ENCODE results near the gene ZNRD2.

Gene ZNRD2

DNA sequence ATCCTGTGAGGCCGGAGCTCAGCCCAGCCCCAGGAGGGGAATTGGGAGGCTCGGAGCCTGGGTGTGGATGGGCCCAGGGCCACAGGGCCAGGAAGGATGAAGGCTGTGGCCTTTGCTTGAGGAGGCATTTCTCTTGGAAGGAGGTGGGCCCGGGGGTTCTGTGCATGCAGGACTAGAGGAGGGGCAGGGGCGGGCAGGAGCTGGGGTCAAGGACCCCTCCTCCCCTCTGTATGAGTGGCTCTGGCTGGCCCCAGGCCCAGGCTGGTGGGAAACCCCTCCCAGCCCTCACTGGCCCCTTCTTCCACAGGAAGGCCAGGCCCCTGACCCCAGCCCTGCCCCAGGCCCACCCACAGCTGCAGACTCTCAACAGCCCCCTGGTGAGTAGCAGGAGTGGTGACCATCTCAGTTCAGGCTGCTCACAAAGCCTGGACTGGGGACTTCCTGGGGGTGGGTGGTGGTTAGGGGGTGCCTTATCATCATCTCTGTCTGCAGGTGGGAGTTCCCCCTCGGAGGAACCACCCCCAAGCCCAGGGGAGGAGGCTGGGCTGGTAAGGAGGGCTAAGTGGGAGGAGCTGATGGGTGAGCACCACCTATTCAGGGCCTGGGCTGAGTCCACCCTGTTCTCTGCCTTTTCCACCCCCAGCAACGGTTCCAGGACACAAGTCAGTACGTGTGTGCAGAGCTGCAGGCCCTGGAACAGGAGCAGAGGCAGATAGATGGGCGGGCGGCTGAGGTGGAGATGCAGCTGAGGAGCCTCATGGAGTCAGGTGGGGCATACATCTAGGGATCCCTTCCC is 19.4 kb downstream of the ZNRD2 start:
- TF ChIP-seq, protein P1, sequence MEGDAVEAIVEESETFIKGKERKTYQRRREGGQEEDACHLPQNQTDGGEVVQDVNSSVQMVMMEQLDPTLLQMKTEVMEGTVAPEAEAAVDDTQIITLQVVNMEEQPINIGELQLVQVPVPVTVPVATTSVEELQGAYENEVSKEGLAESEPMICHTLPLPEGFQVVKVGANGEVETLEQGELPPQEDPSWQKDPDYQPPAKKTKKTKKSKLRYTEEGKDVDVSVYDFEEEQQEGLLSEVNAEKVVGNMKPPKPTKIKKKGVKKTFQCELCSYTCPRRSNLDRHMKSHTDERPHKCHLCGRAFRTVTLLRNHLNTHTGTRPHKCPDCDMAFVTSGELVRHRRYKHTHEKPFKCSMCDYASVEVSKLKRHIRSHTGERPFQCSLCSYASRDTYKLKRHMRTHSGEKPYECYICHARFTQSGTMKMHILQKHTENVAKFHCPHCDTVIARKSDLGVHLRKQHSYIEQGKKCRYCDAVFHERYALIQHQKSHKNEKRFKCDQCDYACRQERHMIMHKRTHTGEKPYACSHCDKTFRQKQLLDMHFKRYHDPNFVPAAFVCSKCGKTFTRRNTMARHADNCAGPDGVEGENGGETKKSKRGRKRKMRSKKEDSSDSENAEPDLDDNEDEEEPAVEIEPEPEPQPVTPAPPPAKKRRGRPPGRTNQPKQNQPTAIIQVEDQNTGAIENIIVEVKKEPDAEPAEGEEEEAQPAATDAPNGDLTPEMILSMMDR (IDR thresholded peaks at IDR 0.05; ENCODE audit: borderline replicate concordance, control extremely low read depth, extremely low read depth, insufficient read depth, missing control alignments), result no peak
- DNase-seq (ENCODE audit: low spot score), result peak; percentile 85
- in situ Hi-C loops (cut with MboI; ENCODE audit: low sequenced_read_pairs, unreplicated experiment), result no loop called here

DNA sequence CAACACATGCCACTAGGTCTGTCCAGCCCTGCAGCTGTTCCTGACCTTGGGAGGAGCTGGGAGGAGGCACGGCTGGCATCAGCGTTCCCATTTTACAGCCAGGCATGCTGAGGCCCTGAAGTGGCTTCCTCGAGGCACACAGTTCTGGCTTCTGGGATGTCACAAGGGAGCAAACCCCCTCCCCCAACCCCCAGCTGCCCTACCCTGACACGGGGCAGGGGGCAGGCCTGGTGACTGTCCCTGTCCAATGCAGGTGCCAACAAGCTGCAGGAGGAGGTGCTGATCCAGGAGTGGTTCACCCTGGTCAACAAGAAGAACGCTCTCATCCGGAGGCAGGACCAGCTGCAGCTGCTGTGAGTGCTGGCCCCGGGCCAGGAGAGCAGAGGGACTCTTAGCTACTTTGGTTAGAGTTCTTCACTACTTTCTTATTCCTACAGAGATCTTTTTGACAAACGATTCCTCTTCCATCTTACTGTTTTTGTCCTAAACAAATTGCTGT is 20.0 kb downstream of the ZNRD2 start:
- no peak for DNase-seq (ENCODE audit: low spot score)
- TF ChIP-seq, protein P1 (IDR thresholded peaks at IDR 0.05; ENCODE audit: borderline replicate concordance, control extremely low read depth, extremely low read depth, insufficient read depth, missing control alignments), result no peak

DNA sequence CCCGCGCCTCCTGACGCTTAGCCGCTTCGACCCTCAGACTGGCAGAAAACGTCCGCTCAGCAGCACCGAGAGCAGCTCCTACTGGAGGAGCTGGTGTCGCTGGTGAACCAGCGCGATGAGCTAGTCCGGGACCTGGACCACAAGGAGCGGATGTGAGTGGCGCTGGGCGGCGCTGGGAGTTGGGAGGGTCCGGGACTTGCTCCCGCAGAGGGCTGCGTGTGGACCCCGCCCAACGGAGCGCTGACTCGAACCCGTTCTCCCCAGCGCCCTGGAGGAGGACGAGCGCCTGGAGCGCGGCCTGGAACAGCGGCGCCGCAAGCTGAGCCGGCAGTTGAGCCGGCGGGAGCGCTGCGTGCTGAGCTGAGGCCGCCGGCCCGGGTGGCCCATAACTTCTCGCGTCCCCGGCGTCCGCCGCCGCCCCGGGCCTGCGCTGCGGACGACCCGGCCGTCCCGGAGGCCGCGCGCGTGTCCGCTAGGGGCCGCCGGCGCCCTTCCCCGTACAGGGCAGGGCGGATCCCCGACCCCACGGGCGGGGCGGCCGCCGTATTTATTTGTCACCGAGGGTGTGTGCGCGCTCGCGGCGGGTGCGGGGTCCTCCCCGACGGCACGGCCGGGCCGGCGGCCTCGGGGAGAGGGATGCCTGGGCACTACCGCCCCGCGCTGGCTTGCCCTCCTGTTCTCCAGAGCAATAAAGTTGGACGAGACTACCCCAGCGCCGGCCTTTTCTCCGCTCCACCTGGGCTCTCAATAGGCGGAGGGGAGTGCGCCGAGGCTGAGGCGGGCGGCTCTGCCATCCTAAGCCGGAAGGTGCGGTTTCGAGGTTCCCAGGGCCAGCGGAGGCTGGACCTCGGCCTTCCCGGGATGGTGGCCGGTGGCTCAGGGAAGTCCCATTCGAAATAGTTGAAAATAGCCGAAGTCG is 21.9 kb downstream of the ZNRD2 start:
- in situ Hi-C loops (cut with MboI; ENCODE audit: low sequenced_read_pairs, unreplicated experiment), result no loop called here
- TF ChIP-seq, protein P1 (IDR thresholded peaks at IDR 0.05; ENCODE audit: borderline replicate concordance, control extremely low read depth, extremely low read depth, insufficient read depth, missing control alignments), result no peak

More for the DNA sequence above, 20.0 kb downstream of the ZNRD2 start:
- in situ Hi-C loops (cut with MboI; ENCODE audit: low sequenced_read_pairs, unreplicated experiment), result no loop called here

DNA sequence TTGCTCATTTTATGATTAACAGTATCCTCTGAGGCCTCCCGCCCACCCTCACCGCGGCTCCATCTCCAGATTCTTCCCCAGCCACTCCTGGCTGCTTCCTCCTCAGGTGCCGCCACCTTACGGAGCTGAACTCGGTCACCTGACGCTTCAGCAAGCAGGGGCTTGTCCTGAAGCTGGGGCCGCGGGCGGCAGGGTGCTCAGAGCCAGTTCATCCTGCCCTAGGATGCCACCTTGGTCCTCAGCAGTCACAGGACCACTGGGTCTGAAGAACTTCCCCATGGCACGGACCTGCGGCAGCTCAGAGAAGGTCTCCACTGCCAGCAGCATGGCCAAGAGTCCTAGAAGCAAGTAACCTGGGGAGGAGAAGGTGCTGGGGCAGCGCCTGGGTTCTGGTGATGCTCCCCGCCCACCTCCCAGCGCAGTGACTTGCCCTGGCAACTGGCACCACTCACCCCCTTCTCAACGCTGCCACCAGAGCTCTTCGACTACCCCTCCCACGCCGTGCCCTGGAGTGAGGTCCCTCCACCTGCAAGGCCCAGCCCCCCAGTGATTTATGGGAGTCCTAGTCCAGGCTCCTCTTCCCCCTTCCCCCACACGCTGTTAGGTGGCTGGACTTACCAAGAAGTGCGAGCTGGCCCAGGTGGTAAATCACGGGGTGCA is 22.7 kb downstream of the ZNRD2 start:
- no peak for DNase-seq (ENCODE audit: low spot score)
- TF ChIP-seq, protein P1 (IDR thresholded peaks at IDR 0.05; ENCODE audit: borderline replicate concordance, control extremely low read depth, extremely low read depth, insufficient read depth, missing control alignments), result no peak
- in situ Hi-C loops (cut with MboI; ENCODE audit: low sequenced_read_pairs, unreplicated experiment), result no loop called here

More for the DNA sequence above, 21.9 kb downstream of the ZNRD2 start:
- DNase-seq (ENCODE audit: low spot score), result no peak

DNA sequence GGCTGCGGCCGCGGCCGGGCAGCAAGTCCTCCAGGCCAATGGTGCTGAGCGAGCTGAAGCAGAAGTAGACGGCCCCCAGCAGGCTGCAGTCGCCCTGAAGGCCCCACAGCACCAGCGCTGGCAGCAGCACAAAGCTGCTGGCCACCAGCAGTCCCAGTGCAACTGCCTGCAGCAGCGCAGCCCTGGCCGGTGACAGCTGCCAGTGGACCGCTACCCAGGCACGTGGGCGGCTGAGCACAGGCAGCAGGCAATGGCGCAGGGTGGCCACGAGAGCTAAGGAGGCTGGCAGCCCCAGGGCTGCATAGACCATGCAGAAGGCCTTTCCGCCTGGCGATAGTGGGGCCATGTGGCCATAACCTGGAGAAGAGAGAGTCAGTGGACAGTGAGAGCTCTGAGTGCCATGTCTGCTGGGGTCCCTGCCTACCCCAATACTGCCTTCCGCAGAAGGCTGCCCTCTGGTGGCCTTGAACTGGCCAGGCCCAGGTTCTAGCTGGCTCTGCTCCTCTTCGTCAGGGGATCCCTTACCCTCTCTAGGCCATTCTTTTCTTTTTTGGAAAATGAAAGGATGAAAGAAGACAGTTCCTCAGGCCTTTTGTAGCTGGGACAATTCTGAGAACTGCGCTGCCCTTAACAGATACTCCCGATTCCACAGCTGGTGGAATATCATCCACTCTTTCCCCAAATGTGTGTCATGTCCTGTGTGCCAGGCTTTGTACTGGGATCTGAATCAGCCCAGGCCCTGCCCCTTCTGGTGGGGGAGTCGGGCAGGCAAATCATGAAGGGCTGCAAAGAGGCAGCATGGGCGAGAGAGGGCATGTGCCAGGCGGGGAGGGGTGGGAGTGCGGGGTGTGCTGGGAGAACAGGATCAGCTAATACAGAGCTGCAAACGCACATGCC is 23.5 kb downstream of the ZNRD2 start:
- TF ChIP-seq, protein P1 (IDR thresholded peaks at IDR 0.05; ENCODE audit: borderline replicate concordance, control extremely low read depth, extremely low read depth, insufficient read depth, missing control alignments), result peak; percentile 60
- DNase-seq (ENCODE audit: low spot score), result peak; percentile 80
- in situ Hi-C loops (cut with MboI; ENCODE audit: low sequenced_read_pairs, unreplicated experiment), result no loop called here

Data from GM13976 (cell line).